A549 (cell line): ENCODE measurements around the gene SPRED3.

Experiments
- CHD2 ChIP-seq: fragments of 150-350 bp; IDR thresholded peaks from 2 replicates; pipeline ENCODE4 v1.6.1; 2014; ENCODE audit warnings: low read length; ENCODE audit not compliant: partially characterized antibody
- EP300 ChIP-seq, 2 experiments: fragments of >200 bp; sonication (Bioruptor Twin); formaldehyde crosslinking; IDR thresholded peaks; 2 replicates in 1 of 2; 3 replicates in 1 of 2; pipeline ENCODE4 v1.6.1; 2016 to 2017
- ESRRA ChIP-seq: fragments of 150-350 bp; IDR thresholded peaks from 2 replicates; pipeline ENCODE4 v1.6.1; 2014; ENCODE audit warnings: mild to moderate bottlenecking, low read length, borderline replicate concordance
- MYC ChIP-seq: IDR thresholded peaks from 2 replicates; pipeline ENCODE4 v1.6.1; 2012; ENCODE audit warnings: mild to moderate bottlenecking, inconsistent platforms, low read length, improper control_type of control experiment, borderline replicate concordance
- POLR2A ChIP-seq: IDR thresholded peaks from 2 replicates; pipeline ENCODE4 v1.6.1; 2012; ENCODE audit warnings: mild to moderate bottlenecking, low read length
- RAD21 ChIP-seq, 2 experiments: fragments of >200 bp in 1 of 2; sonication (Bioruptor Twin) in 1 of 2; formaldehyde crosslinking in 1 of 2; IDR thresholded peaks in 1 of 2; conservative IDR thresholded peaks in 1 of 2; 2 replicates in 1 of 2; 3 replicates in 1 of 2; pipeline ENCODE4 v1.6.1; 2012 to 2018; ENCODE audit warnings: inconsistent platforms in 1 of 2
- ZNF302 ChIP-seq: fragments of 250-450 bp; sonication (Bioruptor Pico); IDR thresholded peaks from 2 replicates; pipeline ENCODE4 v1.9.0; 2021; ENCODE audit warnings: inconsistent platforms, mild to moderate bottlenecking, moderate library complexity
- TF ChIP-seq, protein P1 (sequence below): fragments of >200 bp; sonication (Bioruptor Twin); formaldehyde crosslinking; IDR thresholded peaks from 3 replicates; pipeline ENCODE4 v1.5.1; 2016
- TF ChIP-seq, protein P2 (sequence below): fragments of 450-650 bp; IDR thresholded peaks from 2 replicates; pipeline ENCODE4 v1.6.1; 2014; ENCODE audit warnings: antibody characterized with exemption

DNA sequence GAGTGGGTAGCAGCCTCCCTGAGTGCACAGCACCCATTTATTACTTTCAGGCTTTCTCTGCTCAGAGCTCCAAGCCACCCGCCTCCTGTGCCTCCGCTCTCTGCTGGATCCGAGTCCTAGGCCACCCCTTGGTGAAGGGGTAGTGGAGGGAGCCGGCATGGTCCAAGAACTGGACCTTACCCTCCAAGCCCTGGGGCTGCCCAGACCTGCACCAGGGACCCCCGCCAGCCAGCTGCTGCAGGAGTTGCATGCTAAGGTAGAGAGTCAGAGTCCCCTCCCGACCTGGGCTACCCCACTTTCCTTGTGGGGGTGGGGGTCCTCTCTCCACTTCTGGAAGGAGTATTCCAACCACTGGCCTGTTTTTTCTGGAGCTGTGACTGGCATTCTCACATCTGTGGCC lies 16.4 kb downstream of the SPRED3 start:
- TF ChIP-seq CHD2: no peak
- no peak for TF ChIP-seq POLR2A
- TF ChIP-seq, protein P1, sequence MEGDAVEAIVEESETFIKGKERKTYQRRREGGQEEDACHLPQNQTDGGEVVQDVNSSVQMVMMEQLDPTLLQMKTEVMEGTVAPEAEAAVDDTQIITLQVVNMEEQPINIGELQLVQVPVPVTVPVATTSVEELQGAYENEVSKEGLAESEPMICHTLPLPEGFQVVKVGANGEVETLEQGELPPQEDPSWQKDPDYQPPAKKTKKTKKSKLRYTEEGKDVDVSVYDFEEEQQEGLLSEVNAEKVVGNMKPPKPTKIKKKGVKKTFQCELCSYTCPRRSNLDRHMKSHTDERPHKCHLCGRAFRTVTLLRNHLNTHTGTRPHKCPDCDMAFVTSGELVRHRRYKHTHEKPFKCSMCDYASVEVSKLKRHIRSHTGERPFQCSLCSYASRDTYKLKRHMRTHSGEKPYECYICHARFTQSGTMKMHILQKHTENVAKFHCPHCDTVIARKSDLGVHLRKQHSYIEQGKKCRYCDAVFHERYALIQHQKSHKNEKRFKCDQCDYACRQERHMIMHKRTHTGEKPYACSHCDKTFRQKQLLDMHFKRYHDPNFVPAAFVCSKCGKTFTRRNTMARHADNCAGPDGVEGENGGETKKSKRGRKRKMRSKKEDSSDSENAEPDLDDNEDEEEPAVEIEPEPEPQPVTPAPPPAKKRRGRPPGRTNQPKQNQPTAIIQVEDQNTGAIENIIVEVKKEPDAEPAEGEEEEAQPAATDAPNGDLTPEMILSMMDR: no peak
- no peak for TF ChIP-seq RAD21 (conservative IDR thresholded peaks at IDR 0.05 in 1 of 2, IDR thresholded peaks at IDR 0.05 in 1 of 2)
- TF ChIP-seq ZNF302 (CRISPR knock-in tag): no peak
- no peak for TF ChIP-seq MYC
- TF ChIP-seq, protein P2, sequence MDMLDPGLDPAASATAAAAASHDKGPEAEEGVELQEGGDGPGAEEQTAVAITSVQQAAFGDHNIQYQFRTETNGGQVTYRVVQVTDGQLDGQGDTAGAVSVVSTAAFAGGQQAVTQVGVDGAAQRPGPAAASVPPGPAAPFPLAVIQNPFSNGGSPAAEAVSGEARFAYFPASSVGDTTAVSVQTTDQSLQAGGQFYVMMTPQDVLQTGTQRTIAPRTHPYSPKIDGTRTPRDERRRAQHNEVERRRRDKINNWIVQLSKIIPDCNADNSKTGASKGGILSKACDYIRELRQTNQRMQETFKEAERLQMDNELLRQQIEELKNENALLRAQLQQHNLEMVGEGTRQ: no peak
- no peak for TF ChIP-seq ESRRA
- TF ChIP-seq EP300 (IDR thresholded peaks at IDR 0.05): no peak
